SK-N-MC (cell line): ENCODE measurements around the gene SV2C.

Source experiments
- EZH2 ChIP-seq: fragments of 200-600 bp; sonication (generic); IDR thresholded peaks from one replicate; pipeline ENCODE4 v1.6.1; 2017; ENCODE audit warnings: antibody characterized with exemption
- FOXP2 ChIP-seq: optimal IDR thresholded peaks from 2 replicates; pipeline ENCODE3; 2011; ENCODE audit warnings: mild to moderate bottlenecking, moderate library complexity; ENCODE audit not compliant: insufficient read depth; ENCODE audit errors: extremely low read length, control extremely low read depth
- POLR2AphosphoS5 ChIP-seq: IDR thresholded peaks from 2 replicates; pipeline ENCODE4 v1.6.1; 2012; ENCODE audit warnings: mild to moderate bottlenecking, low read depth, low read length, borderline replicate concordance

DNA sequence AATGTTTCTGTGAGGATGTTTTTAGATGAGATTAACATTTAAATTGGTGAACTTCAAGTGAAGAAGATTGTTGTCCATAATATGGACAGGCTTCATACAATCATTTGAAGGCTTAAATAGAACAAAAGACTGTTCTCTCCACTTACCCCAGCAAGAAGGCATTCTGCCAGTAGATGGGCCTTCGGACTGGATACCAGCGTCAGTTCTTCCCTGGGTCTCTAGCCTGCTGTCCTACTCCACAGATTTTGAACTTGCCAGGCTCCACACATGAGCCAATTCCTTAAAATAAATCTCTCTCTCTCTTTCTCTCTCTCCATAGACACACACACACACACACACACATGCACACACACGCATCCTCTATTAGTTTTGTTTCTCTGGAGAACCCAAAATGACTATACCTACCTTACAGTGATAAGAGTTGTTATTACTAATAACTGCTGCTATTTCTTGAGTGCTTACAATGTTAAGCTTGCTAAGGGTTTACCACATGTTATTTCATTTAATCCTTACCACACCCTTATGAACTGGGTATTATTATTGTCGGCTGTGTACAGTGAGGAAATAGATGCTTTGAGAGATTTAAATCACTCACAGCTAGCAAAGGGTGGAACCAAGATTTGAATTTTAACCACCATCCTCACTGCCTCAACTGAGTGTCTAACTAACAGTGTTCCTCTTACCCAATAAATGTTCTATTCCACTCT, 300.1 kb downstream of the SV2C start:
- TF ChIP-seq EZH2: no peak
- TF ChIP-seq POLR2AphosphoS5: no peak
- no peak for TF ChIP-seq FOXP2
